Activated T-cell treated with anti-CD3 and anti-CD28 coated beads for 24 hours (primary cell): Measurements from ENCODE around the gene ALAS2.
"Not testable (repeated sequence)": the region's sequence is repeated elsewhere in the genome, so short reads cannot be mapped to it uniquely, and the experiment has no call there.

Experiments used
- DNase-seq: peaks from one replicate; pipeline ENCODE4 v3.0.0-alpha.2; 2020; ENCODE audit warnings: low read depth

The ALAS2 gene, protein sequence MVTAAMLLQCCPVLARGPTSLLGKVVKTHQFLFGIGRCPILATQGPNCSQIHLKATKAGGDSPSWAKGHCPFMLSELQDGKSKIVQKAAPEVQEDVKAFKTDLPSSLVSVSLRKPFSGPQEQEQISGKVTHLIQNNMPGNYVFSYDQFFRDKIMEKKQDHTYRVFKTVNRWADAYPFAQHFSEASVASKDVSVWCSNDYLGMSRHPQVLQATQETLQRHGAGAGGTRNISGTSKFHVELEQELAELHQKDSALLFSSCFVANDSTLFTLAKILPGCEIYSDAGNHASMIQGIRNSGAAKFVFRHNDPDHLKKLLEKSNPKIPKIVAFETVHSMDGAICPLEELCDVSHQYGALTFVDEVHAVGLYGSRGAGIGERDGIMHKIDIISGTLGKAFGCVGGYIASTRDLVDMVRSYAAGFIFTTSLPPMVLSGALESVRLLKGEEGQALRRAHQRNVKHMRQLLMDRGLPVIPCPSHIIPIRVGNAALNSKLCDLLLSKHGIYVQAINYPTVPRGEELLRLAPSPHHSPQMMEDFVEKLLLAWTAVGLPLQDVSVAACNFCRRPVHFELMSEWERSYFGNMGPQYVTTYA

DNA sequence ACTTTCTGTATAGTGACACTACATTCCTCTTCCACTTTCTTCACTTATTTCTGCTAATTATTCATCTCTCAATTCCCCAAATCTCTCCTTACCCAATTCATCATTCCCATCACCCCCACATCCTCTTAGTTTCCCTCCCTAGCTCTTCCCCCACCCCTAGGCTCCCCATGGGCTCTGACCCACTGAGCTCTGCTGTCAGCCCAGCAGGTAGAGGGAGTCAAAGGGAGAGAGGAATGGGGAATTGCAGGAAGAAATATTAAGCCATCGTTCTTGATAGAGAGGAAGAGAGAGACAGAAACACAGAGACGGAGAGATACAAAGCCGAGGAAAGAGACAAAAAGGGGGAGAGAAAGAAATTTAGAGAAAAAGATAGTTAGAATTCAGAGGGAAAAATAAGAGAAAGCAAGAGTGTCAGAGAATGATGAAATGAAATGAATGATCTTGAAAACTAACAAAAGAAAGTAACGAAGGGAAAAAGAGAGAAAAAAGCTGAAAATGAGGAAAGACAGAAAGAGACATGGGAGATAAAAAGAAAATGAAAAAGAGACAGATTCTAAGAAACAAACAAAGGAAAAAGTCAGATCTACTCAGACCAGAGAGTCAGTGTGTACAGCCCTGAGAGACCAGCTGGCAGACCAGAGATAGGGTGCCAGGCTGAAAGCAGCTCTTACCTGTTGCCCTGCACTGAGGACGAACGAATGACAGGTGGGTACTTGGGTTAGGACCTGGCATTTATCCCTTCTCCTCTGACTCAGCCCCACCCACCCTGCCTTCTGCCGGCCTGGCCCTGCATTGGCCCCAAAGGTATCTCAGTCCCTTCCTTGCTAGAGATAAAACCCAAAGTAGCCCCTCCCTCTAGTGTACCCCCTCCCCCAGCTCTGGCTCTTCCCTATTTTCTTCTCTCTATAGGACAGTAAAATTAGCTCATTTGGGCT, at the start of gene ALAS2:
Gene ALAS2 (minus strand): TSS at position 707 of the 935 bp plus-strand sequence. CDS start 4,977 bp downstream, outside the sequence.
- DNase-seq = no peak

DNA sequence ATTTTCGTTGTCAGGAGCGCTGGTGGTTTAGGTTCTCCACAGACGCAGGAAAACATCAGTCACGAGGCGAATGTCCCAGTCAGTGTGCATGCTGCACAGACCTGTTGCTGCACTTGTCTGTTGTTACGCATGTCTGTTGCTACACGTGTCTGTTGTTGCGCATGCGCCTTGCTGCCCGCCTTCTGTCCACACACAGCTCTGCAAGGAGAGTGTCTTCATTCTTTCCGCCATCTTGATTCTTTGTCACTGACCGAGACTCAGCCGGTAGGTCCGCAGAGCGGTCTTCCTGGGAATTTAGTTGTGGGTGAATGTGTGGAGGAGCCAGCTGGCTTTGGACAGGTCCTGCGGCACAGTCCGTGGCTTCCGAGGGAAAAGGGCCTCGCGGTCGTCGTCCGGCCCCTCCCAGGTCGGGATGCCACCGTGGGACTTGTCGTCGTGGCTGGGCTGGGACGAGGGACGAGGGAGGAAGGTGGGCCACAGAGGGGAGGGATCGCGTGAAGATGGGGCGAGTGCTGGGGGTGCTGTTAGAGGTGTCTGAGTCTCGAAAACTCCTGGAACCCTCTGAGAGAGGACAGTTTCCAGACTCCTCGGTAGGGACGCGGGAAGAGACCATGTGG, 44.2 kb upstream of the ALAS2 start, which contains the start of gene PAGE2B:
Gene PAGE2B (plus strand): TSS at position 180 of the 617 bp plus-strand sequence. CDS start 1,012 bp downstream, outside the sequence.
- no peak for DNase-seq

DNA sequence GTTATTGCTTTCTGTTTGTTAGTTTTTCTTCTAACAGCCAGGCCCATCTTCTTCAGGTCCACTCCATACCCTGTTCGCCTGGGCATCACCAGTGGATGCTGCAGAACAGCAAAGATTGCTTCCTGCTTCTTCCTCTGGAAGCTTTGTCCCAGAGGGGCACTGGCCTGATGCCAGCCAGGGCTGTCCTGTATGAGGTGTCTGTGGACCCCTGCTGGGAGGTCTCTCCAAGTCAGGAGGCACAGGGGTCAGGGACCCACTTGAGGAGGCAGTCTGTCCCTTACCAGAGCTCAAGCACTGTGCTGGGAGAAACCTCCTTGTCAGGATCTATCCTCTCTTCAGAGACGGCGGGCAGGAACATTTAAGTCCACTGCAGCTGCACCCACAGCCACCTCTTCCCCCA, 41.5 kb upstream of the ALAS2 start:
- DNase-seq = no peak

DNA sequence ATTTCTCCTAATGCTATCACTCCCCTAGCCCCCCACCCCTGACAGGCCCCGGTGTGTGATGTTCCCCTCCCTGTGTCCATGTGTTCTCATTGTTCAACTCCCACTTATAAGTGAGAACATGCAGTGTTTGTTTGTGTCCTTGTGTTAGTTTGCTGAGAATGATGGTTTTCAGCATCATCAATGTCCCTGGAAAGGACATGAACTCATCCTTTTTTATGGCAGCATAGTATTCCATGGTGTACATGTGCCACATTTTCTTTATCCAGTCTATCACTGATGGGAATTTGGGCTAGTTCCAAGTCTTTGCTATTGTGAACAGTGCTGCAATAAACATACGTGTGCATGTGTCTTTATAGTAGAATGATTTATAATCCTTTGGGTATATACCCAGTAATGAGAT, 36.4 kb upstream of the ALAS2 start:
- not testable (repeated sequence) for DNase-seq

DNA sequence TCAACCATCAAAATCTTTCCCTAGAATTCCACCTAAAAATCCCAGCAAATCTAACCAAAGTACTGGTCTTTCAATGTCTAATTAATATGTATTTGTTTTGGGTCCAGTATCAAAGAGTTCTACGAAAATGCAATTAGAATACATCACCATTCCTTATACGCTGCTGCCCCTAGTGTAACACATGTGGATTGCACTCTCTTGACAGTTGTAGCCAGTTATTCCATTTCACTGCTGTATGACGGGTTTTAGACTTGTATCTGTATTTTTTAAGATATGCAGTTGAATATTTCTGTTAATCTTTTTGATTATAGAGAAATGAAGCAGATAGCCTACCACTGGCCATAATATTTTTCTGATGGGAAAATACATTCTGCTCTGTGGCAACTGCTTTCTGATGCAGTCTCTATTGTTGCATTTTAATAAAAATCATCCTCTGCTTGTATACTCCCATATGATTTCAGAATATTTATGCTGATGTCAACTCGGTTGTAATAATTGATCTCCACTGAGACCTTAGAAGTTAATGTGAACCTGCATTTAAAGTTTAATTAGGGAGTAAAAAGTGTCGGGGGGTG, 27.0 kb upstream of the ALAS2 start:
- DNase-seq = peak; percentile 9

DNA sequence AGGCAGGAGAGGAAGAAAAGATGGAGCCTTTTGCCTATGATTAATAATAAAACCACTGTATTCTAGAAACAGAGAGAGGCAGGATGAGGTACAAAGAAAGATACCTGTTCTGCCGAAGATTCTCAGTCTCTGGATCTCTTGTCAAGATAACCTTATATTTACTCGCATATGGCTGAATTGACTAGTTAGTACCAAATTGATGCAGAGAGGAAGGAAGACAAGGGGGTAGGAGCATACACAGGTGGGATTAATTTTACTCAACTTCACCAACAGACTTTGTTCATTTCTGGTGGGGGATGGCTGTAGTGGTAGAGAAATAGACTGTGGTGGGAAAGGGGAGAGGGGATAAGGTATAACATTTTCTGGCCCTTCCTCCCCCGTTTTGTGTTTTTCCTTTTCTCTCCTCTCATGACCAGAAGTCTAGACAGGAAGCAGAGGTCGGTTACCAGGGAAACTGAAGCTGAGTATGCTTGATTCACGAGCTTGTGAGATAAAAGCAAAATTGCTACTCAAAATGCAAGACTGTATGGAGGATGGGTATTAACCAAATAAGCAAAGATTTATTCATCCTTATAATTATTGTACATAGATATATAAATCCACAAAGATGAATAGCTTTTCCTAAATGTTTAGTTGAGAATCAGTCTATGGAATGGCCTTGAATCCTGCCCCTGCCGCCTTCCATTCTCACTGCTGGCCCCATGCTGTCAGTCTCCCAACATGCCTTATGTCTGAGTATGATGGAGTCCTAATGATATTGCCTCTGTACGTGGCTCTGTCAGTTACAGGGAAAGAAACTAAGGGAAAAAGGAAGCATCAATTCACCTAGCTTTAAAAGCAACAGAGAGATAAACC, 26.3 kb upstream of the ALAS2 start:
- peak; percentile 1 for DNase-seq

DNA sequence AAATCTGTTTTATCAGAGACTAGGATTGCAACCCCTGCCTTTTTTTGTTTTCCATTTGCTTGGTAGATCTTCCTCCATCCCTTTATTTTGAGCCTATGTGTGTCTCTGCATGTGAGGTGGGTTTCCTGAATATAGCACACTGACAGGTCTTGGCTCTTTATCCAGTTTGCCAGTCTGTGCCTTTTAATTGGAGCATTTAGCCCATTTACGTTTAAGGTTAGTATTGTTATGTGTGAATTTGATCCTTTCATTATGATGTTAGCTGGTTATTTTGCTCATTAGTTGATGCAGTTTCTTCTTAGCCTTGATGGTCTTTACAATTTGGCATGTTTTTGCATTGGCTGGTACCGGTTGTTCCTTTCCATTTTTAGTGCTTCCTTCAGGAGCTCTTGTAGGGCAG, 19.8 kb upstream of the ALAS2 start:
- DNase-seq = not testable (repeated sequence)

DNA sequence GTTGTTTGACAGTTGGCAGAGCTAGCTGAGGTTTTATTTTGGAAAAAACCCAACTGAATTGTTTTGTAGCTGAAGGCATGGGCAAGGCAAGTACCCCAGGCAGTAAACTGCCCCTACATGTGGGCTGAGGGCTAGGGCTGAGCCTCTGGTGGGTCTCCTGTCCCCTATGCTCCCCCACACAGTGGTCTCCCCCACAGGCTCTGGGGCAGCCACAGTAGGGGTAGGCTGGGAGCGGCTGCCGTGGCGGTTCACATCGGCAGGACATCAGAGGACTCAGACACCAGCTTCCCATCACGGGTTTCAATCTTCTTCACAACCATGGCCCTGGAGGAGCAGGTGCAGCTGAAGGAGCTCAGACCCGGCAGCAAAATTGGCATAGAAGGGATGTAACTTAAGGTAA, 10.7 kb upstream of the ALAS2 start:
- DNase-seq = no peak

DNA sequence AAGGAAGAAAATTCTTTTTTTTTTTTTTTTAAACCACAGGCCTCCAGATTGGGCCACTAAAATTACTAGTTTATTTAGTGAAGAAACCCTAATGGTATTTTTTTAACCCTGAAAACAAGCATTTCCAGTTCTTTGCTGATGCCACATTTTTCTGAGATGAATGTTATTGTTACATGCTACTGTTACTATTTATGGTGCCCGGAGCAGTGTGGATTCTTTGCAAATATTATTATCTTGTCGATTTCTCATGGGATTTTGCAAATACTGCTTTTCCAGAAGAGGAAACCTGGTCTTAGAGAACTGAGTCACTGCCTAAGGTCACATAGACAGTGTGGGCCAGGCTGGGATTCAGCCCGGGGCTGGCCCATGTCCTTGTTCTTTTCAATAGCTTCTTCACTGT, 8.7 kb upstream of the ALAS2 start:
- DNase-seq = no peak

DNA sequence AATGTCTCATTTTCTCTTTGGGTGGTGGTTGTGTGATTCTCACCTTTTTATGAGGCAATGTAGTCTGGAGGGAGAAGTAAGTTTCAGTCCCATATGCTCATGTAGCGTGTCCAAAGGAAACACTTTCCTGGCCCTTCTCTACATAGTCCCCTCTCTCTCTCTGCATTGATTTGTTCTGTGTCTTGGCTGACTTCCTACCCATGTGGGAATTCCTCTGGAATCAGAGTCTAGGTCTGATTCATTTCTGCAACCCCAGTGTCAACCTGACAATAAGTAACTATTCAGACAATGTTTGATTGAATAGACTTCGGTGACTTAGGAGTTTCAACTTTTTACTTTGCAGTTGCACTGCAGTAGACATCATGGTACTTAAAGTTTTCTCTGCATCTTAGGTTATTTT, 2.7 kb upstream of the ALAS2 start:
- DNase-seq = no peak

DNA sequence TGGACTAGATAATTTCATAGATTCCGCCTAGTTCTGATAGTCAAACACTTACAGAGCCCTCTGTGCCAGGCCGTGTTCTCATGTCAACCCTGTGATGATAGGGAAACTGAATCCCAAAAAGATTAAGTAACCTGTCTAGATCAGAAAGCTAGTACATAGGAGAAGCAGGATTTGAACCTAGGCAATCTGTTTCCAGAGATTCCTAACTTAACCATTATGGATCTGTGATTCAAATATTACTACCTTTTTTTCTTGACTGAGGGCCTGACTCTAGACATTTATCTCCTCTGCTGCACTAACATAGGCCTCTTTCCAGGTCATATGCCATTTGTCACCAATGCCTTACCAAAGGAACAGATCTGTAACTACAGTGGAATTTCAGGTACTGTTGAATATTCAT, 1.5 kb downstream of the ALAS2 start:
- DNase-seq = no peak

DNA sequence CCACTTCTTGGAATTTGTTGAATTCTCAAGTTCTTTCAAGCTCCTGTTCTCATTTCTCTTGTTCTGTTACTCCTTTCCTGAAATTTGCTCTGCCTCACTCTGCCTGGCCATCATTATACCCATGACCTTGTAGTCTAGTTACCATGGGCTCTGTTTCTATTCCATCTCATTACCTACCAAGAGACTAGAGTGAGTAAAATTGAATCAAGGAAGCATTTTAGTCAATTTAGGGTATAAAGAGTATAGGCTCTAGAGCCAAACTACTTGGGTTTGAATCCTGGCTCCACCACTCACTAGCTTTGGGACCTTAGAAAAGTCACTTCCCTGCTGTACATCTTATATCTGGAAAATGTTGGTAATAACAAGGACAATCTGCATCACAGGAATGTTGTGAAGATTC, 2.2 kb downstream of the ALAS2 start:
- no peak for DNase-seq

DNA sequence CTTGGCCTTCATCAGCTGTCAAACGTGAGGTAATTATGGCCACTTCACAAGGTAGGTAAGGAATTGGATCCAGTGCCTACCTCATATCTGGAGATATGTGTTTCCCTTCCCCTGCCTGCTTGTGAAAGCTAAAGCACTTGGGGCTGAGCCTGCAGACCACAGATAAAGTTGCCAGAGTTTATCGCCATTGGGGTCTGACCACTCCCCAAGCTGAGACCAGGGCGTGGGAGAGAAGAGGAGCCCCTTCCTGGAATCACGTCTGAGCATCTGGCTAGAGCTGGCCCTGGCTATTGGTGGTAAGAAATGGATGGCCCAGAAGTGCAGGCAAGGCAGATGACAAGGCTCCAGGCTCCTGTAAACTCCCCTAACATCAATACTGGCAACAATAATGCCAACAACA, 2.7 kb downstream of the ALAS2 start:
- no peak for DNase-seq

DNA sequence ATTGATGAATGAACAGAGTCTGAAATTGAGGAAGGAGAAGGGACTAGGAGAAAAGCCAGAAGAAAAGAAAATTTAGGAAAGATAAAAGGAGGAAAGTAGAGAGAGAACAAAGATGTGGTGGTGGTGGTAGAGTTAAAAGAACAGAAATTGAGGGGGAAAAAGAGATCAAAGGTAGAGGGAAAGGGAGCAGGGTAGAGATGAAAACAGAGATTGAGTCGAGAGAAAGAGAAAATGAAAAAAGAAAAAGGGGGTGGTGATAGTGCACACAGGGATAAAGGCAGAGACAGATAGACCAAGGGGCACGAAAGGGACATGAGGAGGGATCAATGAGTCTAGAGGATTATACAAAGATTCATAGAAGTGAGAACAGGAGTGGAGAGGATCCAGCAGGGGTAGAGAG, 3.9 kb downstream of the ALAS2 start:
- DNase-seq = no peak

DNA sequence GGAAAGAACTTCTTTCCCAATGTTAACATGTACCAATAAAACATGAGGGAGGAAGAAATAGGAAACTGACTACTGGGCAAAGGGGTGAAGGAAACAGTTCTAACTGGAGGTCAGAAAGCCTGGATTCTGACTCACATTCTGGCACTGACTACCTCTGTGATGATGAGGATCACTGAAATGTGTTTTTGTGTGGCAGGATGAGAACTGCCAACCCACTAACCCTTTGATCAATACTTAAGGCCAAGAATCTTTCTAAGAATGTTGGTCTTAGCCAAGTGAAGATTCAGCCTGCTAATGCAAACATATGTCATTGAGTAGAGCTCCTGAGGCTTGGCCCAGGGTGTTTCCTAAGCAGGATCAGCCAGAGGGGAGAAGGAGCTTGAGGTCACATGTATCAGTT, 4.6 kb downstream of the ALAS2 start:
- no peak for DNase-seq

DNA sequence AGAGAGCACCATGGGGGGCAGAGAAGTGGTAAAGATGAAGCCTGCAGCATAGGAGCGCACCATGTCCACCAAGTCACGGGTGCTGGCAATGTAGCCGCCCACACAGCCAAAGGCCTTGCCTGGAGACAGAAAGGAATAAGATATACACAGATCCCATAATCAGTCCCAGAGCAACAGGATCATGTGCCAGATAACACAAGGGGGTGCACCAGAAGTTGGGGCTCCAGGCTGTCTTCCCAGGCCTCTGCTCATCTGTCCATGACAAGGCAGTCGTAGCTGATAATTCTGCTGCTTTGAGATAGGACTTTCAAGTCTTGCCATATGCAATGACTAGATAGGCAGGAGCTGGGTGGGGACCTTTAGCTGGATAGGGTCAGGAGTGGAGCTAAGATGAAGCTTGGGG, 15.9 kb downstream of the ALAS2 start:
- no peak for DNase-seq

DNA sequence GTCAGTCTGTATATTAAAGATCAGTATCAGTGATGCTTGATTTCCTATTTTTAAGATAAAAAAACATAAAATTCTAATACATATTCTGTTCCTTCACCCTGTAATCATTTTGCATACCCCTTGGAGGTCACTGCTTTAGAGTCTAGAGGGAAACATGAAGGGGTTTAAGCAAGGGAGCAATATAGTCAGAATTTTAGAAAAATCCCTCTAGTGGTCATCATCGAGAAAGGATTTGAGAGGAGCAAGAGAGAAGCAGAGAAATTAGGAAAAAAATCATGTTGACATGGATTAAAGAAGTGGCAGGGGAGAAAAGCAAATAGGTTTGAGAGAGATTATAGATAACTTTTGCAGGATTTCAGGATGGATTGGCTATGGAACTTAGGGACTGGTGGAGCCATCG, 19.5 kb downstream of the ALAS2 start:
- DNase-seq = no peak

DNA sequence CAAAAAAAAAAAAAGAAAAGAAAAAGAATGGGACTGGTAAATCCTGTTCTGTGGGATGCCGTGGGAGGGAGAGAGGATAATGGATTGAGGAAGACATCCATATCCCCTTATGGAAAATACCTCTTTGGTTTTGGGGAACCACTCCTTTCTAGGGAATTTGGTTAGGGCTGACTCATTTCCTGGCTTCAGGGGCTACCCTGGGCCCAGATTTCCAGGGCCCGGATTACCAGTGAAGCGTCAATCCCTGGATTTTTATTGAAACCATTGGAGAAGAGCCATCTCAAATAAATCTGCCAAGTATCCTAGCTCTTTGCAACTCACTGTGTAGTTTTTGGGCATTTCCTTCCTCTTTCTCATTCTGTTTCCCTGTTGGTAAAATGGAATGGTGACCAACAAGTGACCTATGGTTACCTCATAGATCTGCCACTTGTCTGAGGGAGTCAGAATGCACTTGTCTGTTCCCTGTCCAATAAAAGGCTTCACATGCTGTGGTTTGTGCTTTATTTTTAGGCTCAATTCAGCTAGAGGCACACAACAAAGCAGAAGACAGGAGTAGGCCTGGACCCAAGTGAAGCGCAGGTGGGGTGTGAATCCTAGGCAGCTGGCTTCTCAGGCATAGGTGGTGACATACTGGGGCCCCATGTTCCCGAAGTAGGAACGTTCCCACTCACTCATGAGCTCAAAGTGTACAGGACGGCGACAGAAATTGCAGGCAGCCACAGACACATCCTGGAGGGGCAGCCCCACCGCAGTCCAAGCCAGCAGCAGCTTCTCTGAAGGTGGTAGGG, 22.0 kb downstream of the ALAS2 start:
- DNase-seq = no peak

DNA sequence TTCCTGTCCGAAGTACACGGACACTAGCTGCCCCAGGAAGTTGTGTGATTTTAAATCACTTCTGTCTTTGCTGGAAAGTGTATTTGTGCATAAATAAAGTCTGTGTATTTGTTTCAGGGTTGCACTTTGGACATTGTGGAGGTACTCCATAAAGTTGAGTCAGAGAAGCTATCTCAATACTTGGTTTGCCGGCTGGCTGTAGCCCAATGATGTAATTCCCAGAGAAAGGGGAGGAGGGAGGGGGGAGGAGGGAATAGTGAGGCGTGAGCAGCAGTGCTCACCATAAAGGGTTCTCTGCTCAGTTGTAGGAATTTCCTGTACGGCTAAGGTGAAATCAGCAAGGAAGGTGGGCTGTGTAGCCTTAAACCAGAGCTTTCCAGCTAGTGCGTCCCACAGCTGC, 23.1 kb downstream of the ALAS2 start:
- DNase-seq = no peak
